Measurements from ENCODE around the gene ENOX2.

- TF ChIP-seq CTCF (IDR thresholded peaks at IDR 0.05): no peak
- TF ChIP-seq POLR2A (IDR thresholded peaks at IDR 0.05): no peak
- no peak for TF ChIP-seq EP300 (IDR thresholded peaks at IDR 0.05)
Observed at GRCh38 chrX:130631011-130631410, 272.0 kb downstream of the ENOX2 start.

All from tibial nerve (tissue), 4 donors.